Adrenal gland (tissue), 12 donors: Measurements from ENCODE around the gene CAMTA1. TPM values are rescaled to one million over a fixed set of nuclear protein-coding genes. Genes with fewer than 3 reads are reported as not detected.
A peak's percentile ranks its signal among the peaks of the same experiment; 100 is the strongest.

Experiments used
- DNase-seq, 7 donors: peaks; one replicate each; pipeline ENCODE4 v3.0.0-alpha.2; 2019 to 2020
- H3K27ac ChIP-seq, 5 donors: fragments of 200-600 bp; sonication (generic) in 4 of 5; 1 replicate in 3 of 5; 2 replicates in 2 of 5; pipeline versions ENCODE4 v1.5.1 to v1.8.0; 2016 to 2020; ENCODE audit warnings: mild to moderate bottlenecking in 1 of 5
- H3K27me3 ChIP-seq: fragments of 200-600 bp; 2 replicates; pipeline ENCODE4 v1.8.0; 2021
- H3K36me3 ChIP-seq, 2 donors: fragments of 200-600 bp; replicated peaks in 1 of 2; 1 replicate in 1 of 2; 2 replicates in 1 of 2; pipeline versions ENCODE4 v1.5.1 to v1.8.0; 2018 to 2022
- H3K4me1 ChIP-seq, 2 donors: fragments of 200-600 bp; replicated peaks in 1 of 2; 1 replicate in 1 of 2; 2 replicates in 1 of 2; pipeline versions ENCODE4 v1.5.1 to v1.8.0; 2018 to 2021
- H3K4me3 ChIP-seq, 4 donors: fragments of 200-600 bp; sonication (generic) in 3 of 4; one replicate each; pipeline ENCODE4 v1.5.1; 2016 to 2018
- H3K9me3 ChIP-seq, 3 donors: fragments of 200-600 bp; sonication (generic) in 1 of 3; replicated peaks in 1 of 3; 1 replicate in 2 of 3; 2 replicates in 1 of 3; pipeline versions ENCODE4 v1.5.1 to v1.8.0; 2016 to 2021
- CTCF ChIP-seq, 6 experiments: fragments of 450-650 bp in 4 of 6; fragments of 200-600 bp in 2 of 6; sonication (generic) in 1 of 6; IDR thresholded peaks; 1 replicate in 5 of 6; 2 replicates in 1 of 6; pipeline versions ENCODE4 v1.5.1 to v1.8.0; 2016 to 2021; ENCODE audit warnings: antibody characterized with exemption in 6 of 6, mild to moderate bottlenecking in 2 of 6, moderate library complexity in 1 of 6
- POLR2A ChIP-seq, 2 donors: fragments of 450-650 bp; IDR thresholded peaks; one replicate each; pipeline ENCODE4 v1.6.1; 2017; ENCODE audit warnings: antibody characterized with exemption in 2 of 2, mild to moderate bottlenecking in 2 of 2, moderate library complexity in 1 of 2
- WGBS, 4 donors: extraction: QIAGEN DNeasy Blood & Tissue Kit in 2 of 4; methylation state at CpG; one replicate each; pipeline versions ENCODE4 v1.1.5 to v1.1.7; 2013 to 2017; 5-methylcytosine and 5-hydroxymethylcytosine counted together
- intact Hi-C, 2 donors: fragments of 100-400 bp; cut with DNase I; formaldehyde crosslinking; loops; one replicate each; pipeline versions ENCODE4 v1.14.1 to v1.15.0; 2022 to 2023
- polyA plus RNA-seq, 3 donors: library from polyadenylated mRNA; stranded (reverse); fragments of 200-250 nt in 2 of 3; fragments of 350-450 nt in 1 of 3; fragmentation: Illumina TruSeq in 1 of 3; extraction: RNeasy Lipid Tissue Mini Kit (QIAGEN cat#74804) in 1 of 3; gene quantifications; one replicate each; pipeline ENCODE4 v1.2.3, GENCODE V29; 2013 to 2014
- total RNA-seq, 9 donors: library from RNA; depleted of rRNA in 4 of 9; stranded (reverse); fragments of >200 nt in 4 of 9; fragments of 120-200 nt in 1 of 9; fragmentation: NEBNext Ultra II Directional in 1 of 9; extraction: Animal tissue kit (Norgen Biotek cat#: 25700) in 1 of 9; gene quantifications; one replicate each; pipeline versions ENCODE4 v1.1.0 to v1.2.4, GENCODE V29; 2013 to 2023
- donor health status: healthy with polysubstance abuse.
- donor health status: Bipolar disorder and iron deficiency.
- donor health status: DM: yes; HTN: yes; CAD: no.
- donor health status: DM: no; HTN: no; CAD: no.
- donor health status: DM: no; HTN: no; CAD: no.
- donor health status: DM: yes; HTN: yes; CAD: no.

The CAMTA1 gene
- total and polyA plus RNA-seq, 12 donors = 62.9 to 141 (median 96.9) TPM

- no peak for TF ChIP-seq CTCF (IDR thresholded peaks at IDR 0.05)
- TF ChIP-seq POLR2A (IDR thresholded peaks at IDR 0.05) = no peak
- peak in 2 of 7 donors; percentile 5 to 40 for DNase-seq
- WGBS, 4 donors = 81 to 98% (median 90%) methylated on average over 3 to 10 of the region's 10 CpGs
- Histone ChIP-seq H3K27ac (no peak overlapping the region), H3K27me3 (no peaks in the 10 kb centered on the region), H3K4me1 (no peaks in the 10 kb centered on the region), H3K4me3 (no peak overlapping the region), H3K36me3 (no peaks in the 10 kb centered on the region), H3K9me3 (no peaks in the 10 kb centered on the region)
- intact Hi-C loops = no loop called here
Measured at GRCh38 chr1:7251454-7251800, 466.2 kb downstream of the CAMTA1 start.

- H3K36me3 ChIP-seq = no peaks in the 10 kb centered on the region
- no peaks in the 10 kb centered on the region for H3K4me1 ChIP-seq
- 75 to 82% (median 80%) methylated on average over 9 to 12 of the region's 12 CpGs for WGBS, 4 donors
- no peak overlapping the region for H3K27ac ChIP-seq
- intact Hi-C loops = no loop called here
- no peaks in the 10 kb centered on the region for H3K27me3 ChIP-seq
- DNase-seq = peak in 2 of 7 donors; percentile 7 to 54
- no peak overlapping the region for H3K4me3 ChIP-seq
- TF ChIP-seq POLR2A (IDR thresholded peaks at IDR 0.05) = no peak
- TF ChIP-seq CTCF (IDR thresholded peaks at IDR 0.05) = no peak
- no peaks in the 10 kb centered on the region for H3K9me3 ChIP-seq
Measured at GRCh38 chr1:7252411-7253117, 467.3 kb downstream of the CAMTA1 start.

GRCh38 chr1:7253118-7253480 lies 467.8 kb downstream of the CAMTA1 start:
- no peaks in the 10 kb centered on the region for H3K9me3 ChIP-seq
- TF ChIP-seq CTCF (IDR thresholded peaks at IDR 0.05) (no peak), POLR2A (IDR thresholded peaks at IDR 0.05) (no peak)
- no peaks in the 10 kb centered on the region for H3K4me1 ChIP-seq
- intact Hi-C loops = no loop called here
- 88 to 95% (median 91%) methylated on average over 3 to 4 of the region's 4 CpGs for WGBS, 4 donors
- H3K36me3 ChIP-seq = no peaks in the 10 kb centered on the region
- DNase-seq = peak in 1 of 7 donors; percentile 2
- no peaks in the 10 kb centered on the region for H3K27me3 ChIP-seq
- H3K27ac ChIP-seq = no peak overlapping the region
- no peak overlapping the region for H3K4me3 ChIP-seq

- no peak overlapping the region for H3K27ac ChIP-seq
- intact Hi-C loops = no loop called here
- no peaks in the 10 kb centered on the region for H3K27me3 ChIP-seq
- H3K4me1 ChIP-seq = no peaks in the 10 kb centered on the region
- WGBS, 4 donors = 79 to 86% (median 85%) methylated on average over 11 of the region's 11 CpGs
- TF ChIP-seq CTCF (IDR thresholded peaks at IDR 0.05) = no peak
- no peak for TF ChIP-seq POLR2A (IDR thresholded peaks at IDR 0.05)
- H3K4me3 ChIP-seq = no peak overlapping the region
- no peaks in the 10 kb centered on the region for H3K36me3 ChIP-seq
- peak in 1 of 7 donors; percentile 50 for DNase-seq
- H3K9me3 ChIP-seq = no peaks in the 10 kb centered on the region
Measured at GRCh38 chr1:7253988-7254587, 468.8 kb downstream of the CAMTA1 start.
